OCI-LY7 (cell line): ENCODE measurements around the gene NUDT16. TPM values are rescaled to one million over a fixed set of nuclear protein-coding genes. Genes with fewer than 3 reads are reported as not detected.
"Not testable (repeated sequence)": the region's sequence is repeated elsewhere in the genome, so short reads cannot be mapped to it uniquely, and the experiment has no call there.

Experiments used
- BruUV-seq: library from RNA; stranded (reverse); fragments of 400-500 nt; replicated peaks from 2 replicates; lab custom pipeline; 2021; lab: Mats Ljungman, UMichigan
- CTCF ChIA-PET: fragments of 300-600 bp; sonication (Branson Sonifier 250); formaldehyde crosslinking; loops from one replicate; lab custom pipeline; 2022; ENCODE audit warnings: antibody characterized with exemption; ENCODE audit not compliant: unreplicated experiment; lab: Charles Lee
- POLR2A ChIA-PET: fragments of 300-600 bp; sonication (Branson Sonifier 250); formaldehyde crosslinking; loops from one replicate; lab custom pipeline; 2022; ENCODE audit warnings: antibody characterized with exemption; lab: Charles Lee
- DNase-seq: peaks from one replicate; pipeline ENCODE4 v3.0.0-alpha.2; 2015; ENCODE audit warnings: low spot score
- H2AFZ ChIP-seq: fragments of 200-600 bp; sonication (generic), shearing (Covaris generic); 2 replicates; pipeline ENCODE4 v1.6.1; 2014; ENCODE audit warnings: mild to moderate bottlenecking, antibody characterized with exemption, low read length, moderate library complexity
- H3K27ac ChIP-seq: fragments of 200-600 bp; sonication (generic); 2 replicates; pipeline ENCODE4 v1.5.1; 2014; ENCODE audit warnings: mixed run types, low read depth, mild to moderate bottlenecking, moderate library complexity, low read length, inconsistent platforms; ENCODE audit not compliant: poor library complexity, severe bottlenecking
- H3K36me3 ChIP-seq: fragments of 200-600 bp; sonication (generic); 2 replicates; pipeline ENCODE4 v1.6.1; 2014; ENCODE audit warnings: mild to moderate bottlenecking, antibody characterized with exemption, low read length, moderate library complexity, mixed read lengths; ENCODE audit not compliant: insufficient read depth
- H3K4me1 ChIP-seq: fragments of 200-600 bp; sonication (generic); 2 replicates; pipeline ENCODE4 v1.5.1; 2014; ENCODE audit warnings: mild to moderate bottlenecking, low read length; ENCODE audit not compliant: insufficient read depth, poor library complexity, severe bottlenecking
- H3K4me2 ChIP-seq: fragments of 200-600 bp; sonication (generic); 2 replicates; pipeline ENCODE4 v1.6.1; 2014; ENCODE audit warnings: mild to moderate bottlenecking, low read length
- H3K4me3 ChIP-seq: fragments of 200-600 bp; sonication (generic); 2 replicates; pipeline ENCODE4 v1.5.1; 2014; ENCODE audit warnings: mild to moderate bottlenecking, low read depth, low read length; ENCODE audit not compliant: poor library complexity, severe bottlenecking
- H3K79me2 ChIP-seq: fragments of 200-600 bp; sonication (generic); 2 replicates; pipeline ENCODE4 v1.6.1; 2016; ENCODE audit warnings: low read depth, mild to moderate bottlenecking, low read length, moderate library complexity, mixed read lengths; ENCODE audit not compliant: insufficient read depth
- H3K9me2 ChIP-seq: fragments of 200-600 bp; sonication (generic); 2 replicates; pipeline ENCODE4 v1.6.1; 2016; ENCODE audit warnings: mild to moderate bottlenecking, low read length, mixed read lengths; ENCODE audit not compliant: insufficient read depth
- H3K9me3 ChIP-seq: fragments of 200-600 bp; sonication (generic); 2 replicates; pipeline ENCODE4 v1.6.1; 2014; ENCODE audit warnings: mild to moderate bottlenecking, mixed run types, low read length, mixed read lengths
- H4K20me1 ChIP-seq: fragments of 200-600 bp; sonication (generic); 2 replicates; pipeline ENCODE4 v1.6.1; 2014; ENCODE audit warnings: mild to moderate bottlenecking, antibody characterized with exemption, low read length, moderate library complexity, mixed read lengths; ENCODE audit not compliant: insufficient read depth
- EZH2phosphoT487 ChIP-seq: fragments of 200-600 bp; sonication (generic); IDR thresholded peaks from 2 replicates; pipeline ENCODE4 v1.6.1; 2018; ENCODE audit warnings: low read depth, borderline replicate concordance, mild to moderate bottlenecking, mixed run types, antibody characterized with exemption, low read length, moderate library complexity, mixed read lengths
- intact Hi-C: fragments of 100-400 bp; cut with micrococcal nuclease; formaldehyde crosslinking; loops from one replicate; pipeline ENCODE4 v1.10.0; 2022; ENCODE audit not compliant: unreplicated experiment
- total RNA-seq, 2 experiments: library from RNA; depleted of rRNA in 1 of 2; stranded (reverse); fragments of >200 nt in 1 of 2; shearing (Covaris generic) in 1 of 2; gene quantifications; 2 replicates each; pipeline ENCODE4 v1.2.3, GENCODE V29; 2014 to 2022
- TF ChIP-seq, protein P1 (sequence below): fragments of 200-600 bp; sonication (generic); conservative IDR thresholded peaks from 2 replicates; pipeline ENCODE4 v1.5.1; 2014; ENCODE audit warnings: mild to moderate bottlenecking, antibody characterized with exemption, low read length, moderate library complexity, mixed read lengths

NUDT16 gene
- total RNA-seq, 2 experiments from 2014 or later, result 8.7 to 12.5 TPM

DNA sequence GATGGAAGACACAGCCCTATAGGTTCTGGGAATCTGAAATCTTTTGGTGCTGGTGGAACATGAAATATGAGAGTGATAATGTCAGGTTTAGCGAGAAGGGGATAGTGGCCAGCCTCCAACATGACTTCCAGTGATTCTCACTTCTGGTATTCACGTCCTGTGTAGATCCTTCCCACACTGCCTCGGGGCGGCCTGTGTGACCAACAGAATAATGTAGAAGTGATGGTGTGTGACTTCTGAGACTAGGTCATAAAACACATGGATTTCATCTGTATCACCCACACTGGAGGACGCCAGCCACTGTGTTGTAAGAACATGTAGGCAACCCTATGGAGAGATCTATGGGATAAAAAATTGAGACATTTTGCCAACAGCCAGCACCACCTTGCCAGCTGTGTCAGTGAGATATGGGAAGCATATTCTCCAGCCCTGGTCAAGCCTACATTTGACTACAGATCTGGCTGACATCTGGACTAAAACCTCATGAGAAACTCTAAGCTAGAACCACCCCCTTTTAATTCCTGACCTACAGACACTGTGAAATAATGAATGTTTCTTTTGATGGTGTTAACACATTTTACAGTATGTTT is 25.5 kb upstream of the NUDT16 start:
- POLR2A ChIA-PET, result interaction anchor here (0.6 kb wide), 1 partner anchor 22 kb away, joined by 3 read pairs; no protein-coding TSS in a partner anchor
- H2AFZ ChIP-seq, result no peak overlapping the region
- H3K4me3 ChIP-seq, result no peak overlapping the region
- no peaks in the 10 kb centered on the region for H3K36me3 ChIP-seq
- H3K79me2 ChIP-seq, result no peaks in the 10 kb centered on the region
- CTCF ChIA-PET, result no interaction called here
- H3K9me2 ChIP-seq, result no peaks in the 10 kb centered on the region
- no peak overlapping the region for H3K4me2 ChIP-seq
- H3K27ac ChIP-seq, result no peak overlapping the region
- no peaks in the 10 kb centered on the region for H3K9me3 ChIP-seq
- TF ChIP-seq, protein P1, sequence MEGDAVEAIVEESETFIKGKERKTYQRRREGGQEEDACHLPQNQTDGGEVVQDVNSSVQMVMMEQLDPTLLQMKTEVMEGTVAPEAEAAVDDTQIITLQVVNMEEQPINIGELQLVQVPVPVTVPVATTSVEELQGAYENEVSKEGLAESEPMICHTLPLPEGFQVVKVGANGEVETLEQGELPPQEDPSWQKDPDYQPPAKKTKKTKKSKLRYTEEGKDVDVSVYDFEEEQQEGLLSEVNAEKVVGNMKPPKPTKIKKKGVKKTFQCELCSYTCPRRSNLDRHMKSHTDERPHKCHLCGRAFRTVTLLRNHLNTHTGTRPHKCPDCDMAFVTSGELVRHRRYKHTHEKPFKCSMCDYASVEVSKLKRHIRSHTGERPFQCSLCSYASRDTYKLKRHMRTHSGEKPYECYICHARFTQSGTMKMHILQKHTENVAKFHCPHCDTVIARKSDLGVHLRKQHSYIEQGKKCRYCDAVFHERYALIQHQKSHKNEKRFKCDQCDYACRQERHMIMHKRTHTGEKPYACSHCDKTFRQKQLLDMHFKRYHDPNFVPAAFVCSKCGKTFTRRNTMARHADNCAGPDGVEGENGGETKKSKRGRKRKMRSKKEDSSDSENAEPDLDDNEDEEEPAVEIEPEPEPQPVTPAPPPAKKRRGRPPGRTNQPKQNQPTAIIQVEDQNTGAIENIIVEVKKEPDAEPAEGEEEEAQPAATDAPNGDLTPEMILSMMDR, result no peak
- TF ChIP-seq EZH2phosphoT487, result no peak
- intact Hi-C loops, result no loop called here
- H4K20me1 ChIP-seq, result no peaks in the 10 kb centered on the region
- peaks cover 9% of the 10 kb centered on the region for H3K4me1 ChIP-seq
- DNase-seq, result no peak
- no TSS peak for BruUV-seq

- no peak for DNase-seq
- intact Hi-C loops, result no loop called here
- Histone ChIP-seq H3K4me1 (peaks cover 9% of the 10 kb centered on the region), H4K20me1 (no peaks in the 10 kb centered on the region), H3K9me3 (no peaks in the 10 kb centered on the region), H3K4me2 (no peak overlapping the region), H3K9me2 (no peaks in the 10 kb centered on the region), H3K79me2 (no peaks in the 10 kb centered on the region), H3K36me3 (no peaks in the 10 kb centered on the region), H2AFZ (no peak overlapping the region), H3K27ac (no peak overlapping the region), H3K4me3 (no peak overlapping the region)
- ChIA-PET CTCF (no interaction called here), POLR2A (interaction anchor here (0.6 kb wide), 1 partner anchor 337 kb away, joined by 3 read pairs; no protein-coding TSS in a partner anchor)
- TF ChIP-seq EZH2phosphoT487, result no peak
- TF ChIP-seq, protein P1, result no peak
- BruUV-seq, result no TSS peak
Measured at GRCh38 chr3:131357275-131357674, 24.3 kb upstream of the NUDT16 start.

DNA sequence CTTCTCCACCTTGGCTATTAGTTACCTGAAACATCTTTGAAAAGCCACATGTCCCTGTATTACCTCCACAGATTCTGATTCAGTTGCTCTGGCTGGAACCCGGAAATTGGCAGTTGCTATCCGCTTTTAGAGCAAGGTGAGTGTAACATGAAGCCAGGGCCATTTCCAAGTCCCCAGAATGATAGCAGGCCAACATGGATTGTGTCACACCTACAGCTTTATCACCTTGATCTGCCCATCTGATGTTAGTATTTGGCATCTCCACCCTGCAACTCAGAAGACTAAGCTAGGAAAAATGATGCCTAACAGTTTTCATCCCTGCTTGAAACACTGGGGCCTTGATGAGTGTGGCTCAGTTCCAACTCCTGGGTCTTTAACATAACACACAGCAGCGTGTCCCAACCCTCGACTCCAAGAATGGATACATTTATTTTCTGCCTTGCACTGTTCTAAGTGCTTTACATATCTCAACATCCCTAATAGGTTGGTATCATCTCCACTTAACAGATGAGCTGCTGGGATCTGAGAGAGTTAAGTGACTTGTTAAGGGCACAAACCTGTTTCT is 21.3 kb upstream of the NUDT16 start:
- no TSS peak for BruUV-seq
- no peak for TF ChIP-seq EZH2phosphoT487
- TF ChIP-seq, protein P1, result no peak
- Histone ChIP-seq H3K9me3 (no peaks in the 10 kb centered on the region), H3K9me2 (no peaks in the 10 kb centered on the region), H2AFZ (no peak overlapping the region), H3K27ac (no peak overlapping the region), H3K4me3 (no peak overlapping the region), H3K4me1 (no peaks in the 10 kb centered on the region), H4K20me1 (no peaks in the 10 kb centered on the region), H3K79me2 (no peaks in the 10 kb centered on the region), H3K4me2 (no peak overlapping the region), H3K36me3 (no peaks in the 10 kb centered on the region)
- intact Hi-C loops, result no loop called here
- no peak for DNase-seq
- ChIA-PET CTCF (no interaction called here), POLR2A (interaction anchor here (0.5 to 0.7 kb wide), 2 partner anchors 13 to 115 kb away, joined by 3 read pairs; no protein-coding TSS in a partner anchor)

- not testable (repeated sequence) for H3K4me2 ChIP-seq
Measured at GRCh38 chr3:131361066-131361463, 20.5 kb upstream of the NUDT16 start.

More at GRCh38 chr3:131361066-131361463, 20.5 kb upstream of the NUDT16 start:
- H3K79me2 ChIP-seq, CTCF ChIA-PET, POLR2A ChIA-PET, H2AFZ ChIP-seq, H3K4me1 ChIP-seq, H3K27ac ChIP-seq, H3K9me3 ChIP-seq, H3K4me3 ChIP-seq, H3K9me2 ChIP-seq, intact Hi-C loops, H3K36me3 ChIP-seq, H4K20me1 ChIP-seq, BruUV-seq, DNase-seq: not testable (repeated sequence)
